Stimulated activated CD8-positive, alpha-beta memory T cell treated with anti-CD3 and anti-CD28 coated beads, Interleukin-15, amount 100 ng/mL, for 24 hours (primary cell): Measurements from ENCODE around the gene SLC34A1.

Source experiments
- DNase-seq: peaks from one replicate; pipeline ENCODE4 v3.0.0-alpha.2; 2020; ENCODE audit warnings: low read depth

SLC34A1 gene

GRCh38 chr5:177432143-177432838 is 48.1 kb downstream of the SLC34A1 start:
- no peak for DNase-seq

DNA sequence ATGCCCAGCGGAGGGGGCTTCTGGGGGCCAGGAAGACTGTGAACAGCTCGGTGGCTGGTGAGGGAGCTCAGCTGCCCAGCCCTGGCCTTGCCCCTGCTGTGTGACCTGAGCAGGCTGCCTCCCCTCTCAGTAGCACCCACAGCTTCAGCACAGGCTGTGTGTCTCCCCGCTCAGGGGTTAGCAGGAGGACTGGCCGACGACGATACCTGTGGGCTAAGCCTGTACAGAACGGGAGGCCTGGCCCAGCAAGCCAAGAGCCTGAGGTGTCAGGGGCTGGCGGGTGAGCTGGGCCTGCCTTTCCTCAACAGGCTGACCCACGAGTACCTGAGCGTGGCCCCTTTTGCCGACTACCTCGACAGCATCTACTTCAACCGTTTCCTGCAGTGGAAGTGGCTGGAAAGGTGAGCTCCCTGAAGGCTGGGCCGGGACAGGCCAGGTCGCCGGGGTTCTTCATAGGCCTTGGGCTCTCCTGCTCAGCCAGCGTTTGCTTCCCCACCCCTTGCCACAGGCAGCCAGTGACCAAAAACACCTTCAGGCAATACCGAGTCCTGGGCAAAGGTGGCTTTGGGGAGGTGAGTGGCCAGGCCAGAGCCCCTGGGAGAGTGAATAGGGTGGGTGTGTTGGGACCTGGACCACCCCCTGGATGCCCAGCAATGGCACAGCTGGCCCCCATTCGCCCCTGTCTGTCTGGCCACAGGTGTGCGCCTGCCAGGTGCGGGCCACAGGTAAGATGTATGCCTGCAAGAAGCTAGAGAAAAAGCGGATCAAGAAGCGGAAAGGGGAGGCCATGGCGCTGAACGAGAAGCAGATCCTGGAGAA is 48.8 kb downstream of the SLC34A1 start:
- DNase-seq = no peak

DNA sequence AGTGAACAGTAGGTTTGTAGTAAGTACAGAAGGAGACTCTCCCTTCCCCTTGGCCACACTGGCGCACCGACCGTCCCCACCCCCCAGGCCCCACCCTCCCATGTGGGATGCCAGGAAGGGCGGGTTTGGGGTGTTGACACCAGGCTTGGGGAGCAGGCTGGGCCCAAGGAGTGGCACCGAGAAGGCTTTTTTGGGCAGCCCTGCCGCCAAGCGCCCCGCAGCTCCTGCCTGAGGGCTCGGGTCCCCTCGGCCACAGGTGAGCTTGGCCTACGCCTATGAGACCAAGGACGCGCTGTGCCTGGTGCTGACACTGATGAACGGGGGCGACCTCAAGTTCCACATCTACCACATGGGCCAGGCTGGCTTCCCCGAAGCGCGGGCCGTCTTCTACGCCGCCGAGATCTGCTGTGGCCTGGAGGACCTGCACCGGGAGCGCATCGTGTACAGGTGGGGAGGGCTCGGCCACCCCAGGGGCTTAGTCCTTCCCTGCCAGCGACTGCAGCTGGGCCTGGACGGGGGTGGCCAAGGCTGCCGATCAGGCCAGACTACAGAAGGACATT is 49.5 kb downstream of the SLC34A1 start:
- DNase-seq = no peak

DNA sequence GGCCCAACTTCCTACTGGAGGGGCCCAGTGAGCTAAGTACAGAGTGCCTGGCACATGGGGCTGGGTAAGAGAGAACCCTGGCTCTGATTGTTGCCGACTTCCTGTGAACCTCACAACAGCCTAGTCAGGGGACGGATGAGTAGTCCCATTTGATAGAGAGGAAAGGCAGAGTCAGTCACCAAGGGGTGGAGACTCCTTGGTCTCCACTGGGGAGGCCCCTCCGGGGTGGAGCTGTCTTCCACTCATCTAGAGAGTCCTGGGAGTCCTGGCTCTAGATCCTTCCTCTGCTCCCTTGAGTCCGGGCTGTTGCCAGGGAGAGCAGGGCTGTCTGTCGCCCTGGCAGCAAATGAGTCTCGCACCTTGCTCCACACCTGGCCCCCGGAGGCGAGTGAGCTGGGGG is 50.2 kb downstream of the SLC34A1 start:
- no peak for DNase-seq

- no peak for DNase-seq
Observed at GRCh38 chr5:177434942-177435738, 50.9 kb downstream of the SLC34A1 start.

GRCh38 chr5:177435847-177436536 is 51.8 kb downstream of the SLC34A1 start:
- DNase-seq = no peak

DNA sequence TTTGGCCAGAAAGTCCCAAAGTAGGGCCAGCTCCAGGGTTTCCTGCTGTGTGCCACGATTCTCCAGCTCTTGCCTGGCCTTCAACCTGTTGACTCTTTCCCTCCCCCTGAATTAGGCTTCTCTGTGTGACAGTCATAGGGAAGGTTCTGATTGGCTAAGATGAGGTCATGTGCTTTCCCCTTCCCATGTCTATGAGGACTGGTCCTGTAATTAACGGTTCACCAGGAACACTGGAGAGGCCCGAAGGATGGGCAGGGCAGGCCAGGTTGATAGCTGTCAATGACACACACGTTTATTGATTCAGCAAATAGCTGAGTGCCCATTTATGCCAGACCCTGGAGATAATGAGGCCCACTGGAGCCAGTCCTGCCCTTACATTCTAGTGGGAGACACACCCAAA is 53.4 kb downstream of the SLC34A1 start:
- no peak for DNase-seq

- no peak for DNase-seq
Observed at GRCh38 chr5:177438468-177438867, 54.2 kb downstream of the SLC34A1 start.

DNA sequence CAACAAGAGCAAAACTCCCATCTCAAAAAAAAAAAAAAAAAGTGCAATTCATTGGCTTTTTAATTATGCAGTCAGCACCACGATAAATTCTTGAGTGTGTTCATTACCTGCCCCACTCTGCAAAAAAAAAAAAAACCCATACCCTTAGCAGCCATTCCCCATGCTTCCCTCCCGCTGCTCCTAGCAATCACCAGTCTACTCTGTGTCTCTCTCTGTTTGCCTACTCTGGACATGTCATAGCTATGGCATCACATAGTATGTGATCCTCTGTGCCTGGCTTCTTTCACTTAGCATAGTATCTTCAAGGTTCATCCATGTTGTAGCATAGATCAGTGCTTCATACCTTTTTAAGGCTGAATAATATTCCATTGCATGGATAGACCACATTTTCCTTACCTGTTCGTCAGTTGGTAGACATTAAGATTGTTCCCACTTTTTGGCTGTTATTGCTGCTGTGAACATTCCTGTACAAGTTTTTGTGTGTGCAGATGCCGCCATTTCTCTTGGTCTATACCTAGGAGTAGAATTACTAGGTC is 55.4 kb downstream of the SLC34A1 start:
- DNase-seq = no peak

GRCh38 chr5:177440211-177440989 is 56.2 kb downstream of the SLC34A1 start:
- DNase-seq = no peak

GRCh38 chr5:177440990-177441780 is 57.0 kb downstream of the SLC34A1 start:
- no peak for DNase-seq

DNA sequence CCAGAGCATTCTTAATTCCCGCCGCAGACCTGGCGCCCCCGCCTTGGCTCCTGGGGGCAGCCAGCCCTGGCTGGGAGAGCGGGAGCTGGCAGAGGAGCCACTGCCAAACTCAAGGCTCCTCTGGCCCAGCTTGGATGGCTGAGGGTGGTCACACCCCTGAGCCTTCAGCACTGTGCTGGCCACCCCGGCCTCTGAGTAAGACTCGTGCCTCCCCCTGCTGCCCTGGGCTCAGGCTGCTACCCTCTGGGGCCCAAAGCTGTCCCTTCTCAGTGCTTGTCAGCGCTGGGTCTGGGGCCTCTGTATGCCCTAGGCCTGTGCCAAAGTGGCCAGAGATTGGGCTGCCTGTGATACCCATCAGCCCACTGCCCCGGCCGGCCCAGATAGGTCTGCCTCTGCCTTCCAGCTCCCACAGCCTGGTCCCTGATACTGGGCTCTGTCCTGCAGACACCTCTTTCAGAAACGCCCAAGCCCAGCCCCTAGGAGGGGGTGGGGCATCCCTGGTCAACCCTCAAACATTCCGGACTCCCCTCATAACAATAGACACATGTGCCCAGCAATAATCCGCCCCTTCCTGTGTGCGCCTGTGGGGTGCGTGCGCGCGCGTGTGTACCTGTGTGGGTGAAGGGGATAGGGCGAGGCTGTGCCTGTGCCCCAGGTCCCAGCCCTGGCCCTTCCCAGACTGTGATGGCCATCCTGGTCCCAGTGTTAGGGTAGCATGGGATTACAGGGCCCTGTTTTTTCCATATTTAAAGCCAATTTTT is 58.0 kb downstream of the SLC34A1 start:
- DNase-seq = no peak

DNA sequence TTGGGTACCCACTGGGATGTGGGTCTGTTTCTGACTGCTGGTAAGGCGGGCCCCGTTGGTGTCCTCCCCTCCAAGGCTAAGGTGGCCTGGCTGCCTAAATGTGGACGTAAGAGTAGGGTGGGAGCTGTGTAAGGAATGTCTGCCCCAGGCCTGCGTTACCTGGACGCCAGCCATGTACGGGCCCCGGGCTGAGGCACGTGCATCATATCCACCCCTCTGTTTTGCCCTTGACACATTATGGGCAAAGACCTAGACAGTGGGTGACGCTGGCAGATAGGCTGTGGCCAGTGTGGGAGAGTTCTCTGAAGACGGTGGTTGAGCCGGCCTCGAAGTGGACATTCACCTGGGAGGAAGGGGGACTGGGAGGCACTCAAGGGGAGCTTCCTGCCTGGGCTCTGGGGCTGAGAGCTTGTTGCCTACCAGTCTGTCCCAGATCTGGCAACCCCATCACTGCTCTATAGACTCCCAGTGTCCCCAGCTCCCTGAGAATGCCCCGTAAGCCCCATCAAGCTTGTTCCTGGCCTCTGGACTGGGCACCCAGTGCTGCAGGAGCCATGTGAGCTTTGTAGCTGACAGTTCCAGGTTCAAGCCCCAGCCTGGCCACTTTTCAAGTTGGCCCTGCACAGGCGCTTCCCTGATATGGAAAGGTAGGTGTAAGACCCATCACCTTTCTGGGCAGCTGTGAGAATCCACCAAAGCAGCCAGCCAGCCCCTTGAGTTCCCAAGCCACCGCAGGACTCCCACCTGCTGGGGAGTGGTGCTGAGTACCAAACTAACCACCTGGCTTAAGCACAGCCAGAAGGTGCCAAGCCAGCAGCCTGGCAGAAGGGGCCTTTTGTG is 59.1 kb downstream of the SLC34A1 start:
- no peak for DNase-seq

DNA sequence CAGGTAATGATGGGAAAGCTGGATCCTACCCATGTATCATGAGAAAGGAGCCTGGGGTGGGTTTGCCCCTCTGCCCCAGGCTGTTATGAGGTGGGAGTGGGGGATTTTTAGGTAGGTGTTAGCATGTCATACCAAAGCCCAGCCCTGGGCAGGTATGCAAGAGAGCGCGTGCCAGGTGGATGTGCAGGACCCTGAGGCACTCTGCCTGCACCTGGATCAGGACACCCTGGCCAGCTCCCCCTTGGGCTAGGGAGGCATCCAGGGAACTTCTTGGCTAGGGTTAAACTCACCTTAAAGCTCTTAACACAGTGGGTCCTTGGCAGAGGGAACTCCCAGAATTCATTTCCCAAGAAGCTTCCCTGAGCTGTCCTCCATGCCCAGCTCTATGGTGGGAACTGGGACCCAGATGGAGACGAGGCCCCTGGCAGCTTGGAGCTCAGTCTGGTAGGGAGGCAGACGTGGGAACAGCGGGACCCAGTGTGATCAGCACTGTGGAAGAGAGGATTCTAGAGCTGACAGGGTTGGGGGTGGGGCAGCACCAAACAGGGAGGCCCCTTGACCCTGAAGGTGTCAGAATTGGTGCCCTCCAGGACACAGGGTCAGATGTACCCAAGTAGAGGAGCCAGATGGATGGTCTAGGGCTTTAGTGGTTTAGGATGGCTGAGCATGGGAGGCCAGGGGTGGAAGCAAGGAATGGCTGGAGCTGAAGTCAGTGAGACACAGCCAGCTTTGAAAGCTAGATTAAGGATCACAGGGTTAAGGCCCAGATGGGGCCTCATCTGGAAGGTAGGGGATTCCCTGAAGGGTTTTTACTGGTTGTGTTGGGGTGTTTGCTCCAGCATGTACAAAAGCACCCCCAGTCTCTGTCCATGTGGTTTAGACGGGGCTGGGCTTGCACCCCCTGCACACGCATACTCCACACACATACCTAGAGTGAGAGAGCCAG is 60.1 kb downstream of the SLC34A1 start:
- no peak for DNase-seq

GRCh38 chr5:177445052-177445916 is 61.0 kb downstream of the SLC34A1 start:
- DNase-seq = no peak

DNA sequence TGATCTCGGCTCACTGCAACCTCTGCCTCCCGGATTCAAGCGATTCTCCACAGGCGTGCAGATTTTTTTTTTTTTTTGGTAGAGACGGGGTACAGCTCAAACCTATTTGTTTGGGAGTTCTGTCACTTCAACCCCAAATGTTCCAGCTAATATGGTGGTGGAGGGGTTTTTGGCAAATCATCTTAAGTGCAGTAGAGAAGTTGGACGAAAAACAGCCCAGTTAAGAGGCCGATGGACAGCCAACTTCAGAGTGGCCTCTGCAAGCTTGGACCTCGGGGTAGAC is 61.6 kb downstream of the SLC34A1 start:
- DNase-seq = no peak
